CD8-positive, alpha-beta memory T cell (primary cell): ENCODE results near the gene ZNF831. TPM values are rescaled to one million over a fixed set of nuclear protein-coding genes. Genes with fewer than 3 reads are reported as not detected.

ENCODE experiments used
- CTCF ChIA-PET: fragments of 350-600 bp; sonication (Branson Sonifier 250); formaldehyde crosslinking; loops from one replicate; lab custom pipeline; 2021; ENCODE audit warnings: antibody characterized with exemption; lab: Charles Lee
- POLR2A ChIA-PET: fragments of 350-600 bp; sonication (Branson Sonifier 250); formaldehyde crosslinking; loops from one replicate; lab custom pipeline; 2021; ENCODE audit warnings: antibody characterized with exemption; lab: Charles Lee
- DNase-seq, 5 donors: peaks; one replicate each; pipeline versions ENCODE4 v3.0.0 to v3.0.0-alpha.2; 2020 to 2022; ENCODE audit warnings: mixed read lengths in 1 of 5
- H3K27ac ChIP-seq: one replicate; pipeline ENCODE4 v1.7.0; 2013; ENCODE audit warnings: low read depth, mild to moderate bottlenecking, low read length, moderate library complexity
- H3K27me3 ChIP-seq: 2 replicates; pipeline ENCODE4 v1.7.0; 2013; ENCODE audit warnings: low read length, mild to moderate bottlenecking; ENCODE audit not compliant: insufficient read depth, poor library complexity, severe bottlenecking
- H3K36me3 ChIP-seq: 2 replicates; pipeline ENCODE4 v1.7.0; 2013; ENCODE audit warnings: mild to moderate bottlenecking, low read length, moderate library complexity; ENCODE audit not compliant: insufficient read depth
- H3K4me1 ChIP-seq: 2 replicates; pipeline ENCODE4 v1.7.0; 2013; ENCODE audit warnings: mild to moderate bottlenecking, low read length, moderate library complexity; ENCODE audit not compliant: insufficient read depth
- H3K4me3 ChIP-seq: 2 replicates; pipeline ENCODE4 v1.7.0; 2013; ENCODE audit warnings: mild to moderate bottlenecking, low read length
- H3K9me3 ChIP-seq: 2 replicates; pipeline ENCODE4 v1.7.0; 2013; ENCODE audit warnings: mild to moderate bottlenecking, low read length
- H3K27ac Mint-ChIP-seq, 8 donors: one replicate each; pipeline ENCODE4 v1.8.0; 2020 to 2021; ENCODE audit warnings: mixed read lengths in 8 of 8, mild to moderate bottlenecking in 6 of 8, inconsistent platforms in 3 of 8, moderate library complexity in 3 of 8
- H3K27me3 Mint-ChIP-seq, 2 donors: one replicate each; pipeline ENCODE4 v1.8.0; 2020 to 2021; ENCODE audit warnings: mixed read lengths in 2 of 2, mild to moderate bottlenecking in 1 of 2, moderate library complexity in 1 of 2
- H3K36me3 Mint-ChIP-seq, 3 donors: one replicate each; pipeline ENCODE4 v1.8.0; 2020 to 2021; ENCODE audit warnings: mixed read lengths in 3 of 3, inconsistent platforms in 1 of 3, mild to moderate bottlenecking in 1 of 3
- H3K4me1 Mint-ChIP-seq, 3 donors: one replicate each; pipeline ENCODE4 v1.8.0; 2020 to 2021; ENCODE audit warnings: mixed read lengths in 3 of 3, inconsistent platforms in 1 of 3, mild to moderate bottlenecking in 1 of 3
- H3K4me3 Mint-ChIP-seq, 7 donors: one replicate each; pipeline ENCODE4 v1.8.0; 2020 to 2021; ENCODE audit warnings: mixed read lengths in 7 of 7, mild to moderate bottlenecking in 6 of 7, moderate library complexity in 4 of 7, inconsistent platforms in 2 of 7
- H3K9me3 Mint-ChIP-seq, 5 donors: one replicate each; pipeline ENCODE4 v1.8.0; 2020 to 2022; ENCODE audit warnings: mixed read lengths in 5 of 5, mild to moderate bottlenecking in 3 of 5, moderate library complexity in 2 of 5, inconsistent platforms in 1 of 5
- polyA plus RNA-seq: library from polyadenylated mRNA; unstranded; fragments of 300-500 nt; fragmentation: Illumina TruSeq; gene quantifications from one replicate; pipeline ENCODE4 v1.2.3, GENCODE V29; 2021
- total RNA-seq, 2 experiments: library from RNA; stranded (reverse); gene quantifications; one replicate each; pipeline ENCODE4 v1.2.3, GENCODE V29; 2021

Gene ZNF831
- total and polyA plus RNA-seq, 3 experiments from 2014 or later = 6.4 to 12.1 (median 6.9) TPM

DNA sequence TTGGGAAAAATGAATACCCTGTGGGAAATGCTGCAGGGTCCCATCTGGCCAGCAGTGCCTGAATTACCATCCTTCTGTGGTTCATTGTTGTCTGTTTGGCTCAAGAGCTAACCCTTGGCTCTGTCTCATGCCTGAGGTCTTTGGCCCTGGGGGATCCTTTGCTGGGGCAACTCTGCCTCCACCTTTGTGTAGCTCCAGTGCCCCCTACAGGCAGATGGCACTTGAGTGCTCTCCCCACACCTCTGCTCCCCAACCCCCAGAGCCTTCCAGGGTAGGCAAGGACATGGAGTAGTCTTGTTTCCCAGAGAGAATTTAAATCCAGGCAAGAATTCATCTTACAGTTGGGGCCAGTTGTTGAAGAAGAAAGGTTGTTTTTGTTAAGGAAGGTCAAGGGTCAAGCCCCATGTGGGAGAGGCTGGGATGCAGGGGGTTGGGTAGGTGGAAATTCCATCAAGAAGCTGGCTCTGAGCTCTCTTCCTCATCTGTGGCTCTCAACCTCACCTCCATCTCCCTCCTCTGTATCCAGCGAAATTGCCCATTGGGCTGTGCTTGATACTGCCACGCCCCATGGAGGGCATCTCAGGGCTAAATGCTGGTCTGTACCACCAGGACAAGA is 44.2 kb downstream of the ZNF831 start:
- no peaks in the 10 kb centered on the region for H3K9me3 Mint-ChIP-seq
- no peak overlapping the region for H3K27ac ChIP-seq
- H3K36me3 Mint-ChIP-seq = peaks cover 19 to 91% (median 22%) of the 10 kb centered on the region in 3 donors
- peaks cover 23% of the 10 kb centered on the region for H3K36me3 ChIP-seq
- H3K27ac Mint-ChIP-seq = peak overlapping the region; percentile 30 to 96 (median 82)
- H3K4me3 Mint-ChIP-seq = peak overlapping the region in 1 of 7 donors; percentile 42
- CTCF ChIA-PET = interaction anchor here (0.7 to 5.4 kb wide), 46 partner anchors 9 to 370 kb away, joined by 3 to 95 read pairs (median 4); partner anchors contain the start of gene ZNF831
- peaks cover 21% of the 10 kb centered on the region for H3K4me1 ChIP-seq
- POLR2A ChIA-PET = interaction anchor here (1.0 kb wide), 1 partner anchor 120 kb away, joined by 4 read pairs; no protein-coding TSS in a partner anchor
- no peaks in the 10 kb centered on the region for H3K9me3 ChIP-seq
- H3K27me3 ChIP-seq = no peaks in the 10 kb centered on the region
- H3K4me1 Mint-ChIP-seq = peaks cover 43 to 47% (median 44%) of the 10 kb centered on the region in 3 donors
- no peak overlapping the region for H3K4me3 ChIP-seq
- peak; percentile 71 to 88 (median 71) for DNase-seq
- no peaks in the 10 kb centered on the region for H3K27me3 Mint-ChIP-seq

DNA sequence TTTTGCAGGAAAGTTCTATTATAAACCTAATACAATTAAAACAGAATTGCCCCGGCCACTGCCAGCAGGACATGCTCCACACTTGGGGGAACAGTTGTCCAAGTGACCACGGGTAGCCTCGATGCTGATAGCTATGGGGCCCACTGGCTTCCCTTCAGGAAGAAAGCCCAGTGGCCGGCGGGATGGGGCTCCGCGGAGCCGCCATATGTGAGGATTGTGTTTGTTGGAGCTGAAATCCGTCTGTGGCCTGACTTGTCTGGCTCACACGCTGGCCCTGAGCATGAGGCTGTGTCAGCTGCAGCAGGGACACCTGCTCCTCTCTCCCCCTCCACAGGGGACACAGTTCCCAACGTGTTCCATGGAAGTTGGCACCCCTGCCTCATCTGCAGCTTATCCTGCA is 46.6 kb downstream of the ZNF831 start:
- Histone ChIP-seq H3K4me1 (peaks cover 16% of the 10 kb centered on the region), H3K27ac (no peak overlapping the region), H3K27me3 (no peaks in the 10 kb centered on the region), H3K4me3 (no peak overlapping the region), H3K36me3 (peaks cover 37% of the 10 kb centered on the region), H3K9me3 (no peaks in the 10 kb centered on the region)
- Mint-ChIP-seq H3K27ac (peak overlapping the region in 1 of 8 donors; percentile 69), H3K9me3 (no peaks in the 10 kb centered on the region), H3K4me1 (peaks cover 37 to 39% (median 37%) of the 10 kb centered on the region in 3 donors), H3K4me3 (no peak overlapping the region), H3K36me3 (peaks cover 14 to 95% (median 14%) of the 10 kb centered on the region in 3 donors), H3K27me3 (no peaks in the 10 kb centered on the region)
- no peak for DNase-seq
- ChIA-PET POLR2A (no interaction called here), CTCF (interaction anchor here (0.8 to 1.7 kb wide), 4 partner anchors 89 to 194 kb away, joined by 3 to 5 read pairs (median 4); no protein-coding TSS in a partner anchor)

DNA sequence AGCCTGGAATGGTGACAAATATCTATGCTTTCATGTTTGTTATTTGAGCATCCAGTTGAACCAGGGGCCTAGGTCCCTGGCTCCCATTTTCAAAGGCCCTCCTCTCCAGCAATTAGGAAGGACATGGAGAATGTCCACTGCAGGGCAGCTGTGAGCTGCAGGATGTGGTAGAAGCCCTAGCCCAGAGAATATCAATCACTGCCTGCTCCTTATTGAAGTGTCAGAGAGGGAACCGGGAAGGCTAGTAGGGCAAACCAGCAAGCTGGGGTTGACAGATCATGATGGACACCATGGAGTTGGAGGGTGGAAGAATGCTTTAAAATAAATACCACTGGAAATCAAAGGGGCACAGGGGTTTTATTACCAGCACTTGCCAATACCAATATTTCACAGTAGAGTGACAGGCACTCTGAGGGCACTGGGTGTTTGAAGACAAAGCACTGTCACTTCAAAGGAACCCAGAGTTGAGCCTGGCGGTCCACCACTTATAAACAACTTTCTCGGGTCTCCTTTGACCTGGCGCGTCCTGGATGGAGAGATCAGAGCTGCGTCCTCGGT is 47.7 kb downstream of the ZNF831 start:
- H3K27ac Mint-ChIP-seq = peak overlapping the region in 4 of 8 donors; percentile 23 to 89 (median 77)
- peaks cover 45% of the 10 kb centered on the region for H3K36me3 ChIP-seq
- DNase-seq = no peak
- H3K27ac ChIP-seq = no peak overlapping the region
- no peaks in the 10 kb centered on the region for H3K9me3 Mint-ChIP-seq
- ChIA-PET POLR2A (no interaction called here), CTCF (interaction anchor here (0.6 to 1.7 kb wide), 5 partner anchors 22 to 193 kb away, joined by 3 to 4 read pairs (median 3); no protein-coding TSS in a partner anchor)
- peaks cover 14 to 95% (median 15%) of the 10 kb centered on the region in 3 donors for H3K36me3 Mint-ChIP-seq
- H3K4me3 Mint-ChIP-seq = no peak overlapping the region
- no peaks in the 10 kb centered on the region for H3K27me3 Mint-ChIP-seq
- peaks cover 12% of the 10 kb centered on the region for H3K4me1 ChIP-seq
- H3K27me3 ChIP-seq = no peaks in the 10 kb centered on the region
- H3K4me1 Mint-ChIP-seq = peaks cover 28 to 31% (median 28%) of the 10 kb centered on the region in 3 donors
- H3K4me3 ChIP-seq = no peak overlapping the region
- no peaks in the 10 kb centered on the region for H3K9me3 ChIP-seq

DNA sequence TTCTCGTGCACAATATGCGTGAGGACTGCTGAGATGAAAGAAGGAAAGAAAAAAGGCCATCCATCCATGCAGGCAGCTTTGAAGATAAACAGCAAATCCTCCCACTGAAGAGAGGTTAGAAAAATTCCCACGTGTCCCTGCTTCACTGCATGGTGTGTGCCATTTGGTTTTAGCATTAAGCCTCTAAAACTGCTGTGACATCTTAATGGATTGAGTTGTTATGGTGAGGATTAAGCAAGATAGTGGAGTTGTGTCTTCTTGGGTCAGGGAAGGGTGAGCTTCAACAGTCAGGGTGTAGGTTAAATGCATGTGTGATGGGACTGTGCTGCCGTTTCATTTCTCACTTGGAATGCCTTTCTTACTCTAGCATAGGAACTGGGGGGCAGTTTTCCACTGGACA is 50.5 kb downstream of the ZNF831 start:
- Mint-ChIP-seq H3K4me1 (peaks cover 13 to 15% (median 14%) of the 10 kb centered on the region in 3 donors), H3K36me3 (peaks cover 7 to 92% (median 19%) of the 10 kb centered on the region in 3 donors)
- H3K36me3 ChIP-seq = peaks cover 46% of the 10 kb centered on the region

DNA sequence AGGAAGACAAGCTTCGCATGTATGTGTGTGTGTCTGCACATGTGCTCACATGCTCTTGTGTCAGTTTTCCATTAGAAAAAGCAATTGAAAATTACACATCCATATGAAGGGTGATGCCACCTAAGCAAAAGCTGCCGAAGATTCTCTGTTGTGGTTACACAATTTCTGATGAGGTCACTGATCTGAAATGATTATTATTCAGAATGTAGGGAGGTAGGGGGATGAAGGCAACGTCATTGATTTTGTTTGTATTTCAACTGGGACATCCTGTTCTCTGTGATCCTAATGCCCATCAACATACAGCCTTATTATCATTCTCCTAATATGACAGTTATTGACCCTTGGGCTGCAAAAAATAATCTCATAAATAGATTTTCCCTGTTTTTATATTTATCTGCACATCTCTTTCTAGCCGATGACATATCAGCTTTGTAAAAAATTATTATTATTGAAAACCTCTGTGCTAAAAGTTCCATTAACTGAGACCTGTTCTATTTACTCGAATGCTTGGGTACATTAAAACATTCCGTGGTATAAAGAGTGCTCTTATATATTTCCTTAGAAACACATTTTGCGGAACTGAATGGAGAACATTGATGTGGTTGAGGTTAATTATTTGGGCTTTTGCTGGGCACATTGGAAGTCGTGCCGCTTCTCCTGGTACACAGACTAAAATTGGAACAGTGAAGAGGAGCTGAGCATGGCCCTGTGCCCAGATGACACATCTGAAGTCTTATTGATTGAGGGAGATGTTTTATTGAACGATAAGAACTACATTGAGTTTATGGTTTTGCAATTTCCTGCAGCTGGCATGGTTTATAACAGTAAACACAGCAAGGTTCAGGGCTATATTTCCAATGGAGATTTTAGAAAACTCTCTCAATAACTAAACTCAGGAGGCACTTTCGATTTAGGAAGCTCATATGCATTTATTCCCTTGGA is 51.3 kb downstream of the ZNF831 start:
- DNase-seq = no peak
- no peak overlapping the region for H3K4me3 ChIP-seq
- H3K4me1 ChIP-seq = no peaks in the 10 kb centered on the region
- H3K27me3 ChIP-seq = no peaks in the 10 kb centered on the region
- no peak overlapping the region for H3K27ac ChIP-seq
- CTCF ChIA-PET = interaction anchor here (0.6 to 0.9 kb wide), 3 partner anchors 37 to 362 kb away, joined by 3 read pairs; partner anchors contain the start of gene GNAS
- Mint-ChIP-seq H3K9me3 (no peaks in the 10 kb centered on the region), H3K4me1 (peaks cover 13 to 17% (median 14%) of the 10 kb centered on the region in 3 donors), H3K27me3 (no peaks in the 10 kb centered on the region), H3K27ac (peak overlapping the region in 5 of 8 donors; percentile 33 to 93 (median 55)), H3K4me3 (no peak overlapping the region), H3K36me3 (peaks cover 5 to 93% (median 17%) of the 10 kb centered on the region in 3 donors)
- H3K36me3 ChIP-seq = peaks cover 42% of the 10 kb centered on the region
- POLR2A ChIA-PET = no interaction called here
- no peaks in the 10 kb centered on the region for H3K9me3 ChIP-seq

More for the DNA sequence above, 50.5 kb downstream of the ZNF831 start:
- Histone ChIP-seq H3K9me3 (no peaks in the 10 kb centered on the region), H3K4me1 (no peaks in the 10 kb centered on the region), H3K4me3 (no peak overlapping the region), H3K27me3 (no peaks in the 10 kb centered on the region), H3K27ac (no peak overlapping the region)
- no peaks in the 10 kb centered on the region for H3K9me3 Mint-ChIP-seq
- no peak overlapping the region for H3K4me3 Mint-ChIP-seq
- peak overlapping the region in 4 of 8 donors; percentile 21 to 93 (median 56) for H3K27ac Mint-ChIP-seq
- H3K27me3 Mint-ChIP-seq = no peaks in the 10 kb centered on the region
- ChIA-PET POLR2A (no interaction called here), CTCF (interaction anchor here (1.1 kb wide), 1 partner anchor 337 kb away, joined by 3 read pairs; no protein-coding TSS in a partner anchor)
- no peak for DNase-seq

DNA sequence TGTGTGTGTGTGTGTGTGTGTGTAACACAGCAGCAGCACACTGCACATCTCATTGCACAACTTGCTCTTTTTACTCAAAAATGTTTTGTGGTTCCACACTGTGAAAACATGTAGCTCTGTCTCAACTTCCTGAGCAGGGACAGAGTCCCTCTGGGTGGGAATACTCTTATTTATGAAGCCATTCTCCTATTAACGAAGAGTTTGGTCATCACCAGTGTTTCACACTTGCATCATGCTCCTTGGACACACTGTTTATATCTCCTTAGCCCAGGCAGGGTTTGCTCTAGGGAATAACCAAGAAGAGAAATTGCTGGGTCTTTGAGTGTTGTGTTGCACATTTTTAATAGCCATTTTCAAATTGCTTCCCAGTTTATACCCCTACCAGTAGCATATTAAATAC is 53.6 kb downstream of the ZNF831 start:
- Mint-ChIP-seq H3K4me1 (peaks cover 18 to 29% (median 26%) of the 10 kb centered on the region in 3 donors), H3K27me3 (no peaks in the 10 kb centered on the region), H3K9me3 (no peaks in the 10 kb centered on the region), H3K4me3 (no peak overlapping the region), H3K36me3 (peaks cover 0 to 88% (median 17%) of the 10 kb centered on the region in 3 donors), H3K27ac (peak overlapping the region in 4 of 8 donors; percentile 23 to 88 (median 53))
- H3K36me3 ChIP-seq = peaks cover 31% of the 10 kb centered on the region
- no peak overlapping the region for H3K4me3 ChIP-seq
- H3K9me3 ChIP-seq = no peaks in the 10 kb centered on the region
- ChIA-PET POLR2A (no interaction called here), CTCF (interaction anchor here (1.0 kb wide), 1 partner anchor 129 kb away, joined by 3 read pairs; no protein-coding TSS in a partner anchor)
- H3K27ac ChIP-seq = no peak overlapping the region
- H3K4me1 ChIP-seq = peaks cover 9% of the 10 kb centered on the region
- no peak for DNase-seq
- H3K27me3 ChIP-seq = no peaks in the 10 kb centered on the region

DNA sequence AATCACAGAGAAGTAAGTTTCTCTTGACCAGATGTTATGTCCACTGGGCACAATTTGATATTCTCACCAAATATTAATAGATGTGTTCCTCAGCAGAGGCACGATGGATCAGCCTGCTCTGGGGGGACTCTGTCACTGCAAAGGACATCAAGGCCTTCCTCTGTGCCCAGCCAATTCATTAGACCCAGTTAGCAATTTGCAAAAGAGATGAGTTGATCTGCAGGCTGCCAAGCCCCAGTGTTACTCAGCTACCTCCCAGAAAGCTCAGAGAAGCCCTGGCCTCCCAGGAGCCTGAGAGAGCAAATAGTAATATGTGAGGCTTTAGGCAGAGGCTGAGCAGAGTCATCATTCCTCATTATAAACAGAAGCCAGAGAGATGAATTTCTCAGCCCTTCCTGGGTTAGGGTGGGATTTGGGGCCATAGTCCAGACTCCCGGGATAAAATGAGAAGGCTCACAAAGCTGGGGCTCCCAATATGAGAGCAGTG is 54.2 kb downstream of the ZNF831 start:
- H3K4me1 ChIP-seq = peaks cover 13% of the 10 kb centered on the region
- no peak for DNase-seq
- H3K27me3 Mint-ChIP-seq = no peaks in the 10 kb centered on the region
- H3K36me3 ChIP-seq = peaks cover 31% of the 10 kb centered on the region
- H3K36me3 Mint-ChIP-seq = peaks cover 0 to 83% (median 15%) of the 10 kb centered on the region in 3 donors
- H3K4me1 Mint-ChIP-seq = peaks cover 20 to 36% (median 32%) of the 10 kb centered on the region in 3 donors
- H3K27ac ChIP-seq = no peak overlapping the region
- ChIA-PET CTCF (no interaction called here), POLR2A (no interaction called here)
- no peaks in the 10 kb centered on the region for H3K9me3 Mint-ChIP-seq
- H3K4me3 ChIP-seq = no peak overlapping the region
- no peaks in the 10 kb centered on the region for H3K27me3 ChIP-seq
- no peaks in the 10 kb centered on the region for H3K9me3 ChIP-seq
- peak overlapping the region in 4 of 8 donors; percentile 45 to 67 (median 60) for H3K27ac Mint-ChIP-seq
- H3K4me3 Mint-ChIP-seq = no peak overlapping the region
